Measurements from ENCODE around the gene GKN1.
"Not testable (repeated sequence)": the region's sequence is repeated elsewhere in the genome, so short reads cannot be mapped to it uniquely, and the experiment has no call there.

The GKN1 gene

DNA sequence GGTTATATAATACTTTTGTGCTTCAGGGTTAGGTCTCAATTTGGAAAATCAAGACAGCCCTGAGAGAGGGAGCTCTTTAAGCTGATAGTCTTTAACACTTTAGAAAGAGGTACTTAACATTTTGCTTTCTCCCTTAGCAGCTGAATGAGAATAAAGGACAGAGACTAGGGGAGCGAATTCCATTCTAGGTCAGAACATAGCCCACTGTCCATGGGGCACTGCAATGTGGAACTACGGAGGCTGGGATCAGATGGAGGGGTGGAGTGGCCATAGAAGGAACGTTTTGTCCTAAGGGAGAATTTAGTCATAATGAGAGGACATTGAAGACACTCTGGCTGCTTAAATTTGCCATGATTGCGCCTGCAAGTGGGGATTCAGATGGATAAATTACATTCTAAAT lies 22.5 kb upstream of the GKN1 start:
- DNase-seq (ENCODE audit: low spot score) = no peak
- TF ChIP-seq, protein P1, sequence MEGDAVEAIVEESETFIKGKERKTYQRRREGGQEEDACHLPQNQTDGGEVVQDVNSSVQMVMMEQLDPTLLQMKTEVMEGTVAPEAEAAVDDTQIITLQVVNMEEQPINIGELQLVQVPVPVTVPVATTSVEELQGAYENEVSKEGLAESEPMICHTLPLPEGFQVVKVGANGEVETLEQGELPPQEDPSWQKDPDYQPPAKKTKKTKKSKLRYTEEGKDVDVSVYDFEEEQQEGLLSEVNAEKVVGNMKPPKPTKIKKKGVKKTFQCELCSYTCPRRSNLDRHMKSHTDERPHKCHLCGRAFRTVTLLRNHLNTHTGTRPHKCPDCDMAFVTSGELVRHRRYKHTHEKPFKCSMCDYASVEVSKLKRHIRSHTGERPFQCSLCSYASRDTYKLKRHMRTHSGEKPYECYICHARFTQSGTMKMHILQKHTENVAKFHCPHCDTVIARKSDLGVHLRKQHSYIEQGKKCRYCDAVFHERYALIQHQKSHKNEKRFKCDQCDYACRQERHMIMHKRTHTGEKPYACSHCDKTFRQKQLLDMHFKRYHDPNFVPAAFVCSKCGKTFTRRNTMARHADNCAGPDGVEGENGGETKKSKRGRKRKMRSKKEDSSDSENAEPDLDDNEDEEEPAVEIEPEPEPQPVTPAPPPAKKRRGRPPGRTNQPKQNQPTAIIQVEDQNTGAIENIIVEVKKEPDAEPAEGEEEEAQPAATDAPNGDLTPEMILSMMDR (IDR thresholded peaks at IDR 0.05; ENCODE audit: extremely low read depth, insufficient read depth, missing control alignments) = no peak
- in situ Hi-C loops (cut with MboI; ENCODE audit: low pct_unique_long_range_greater_than_20kb, low sequenced_read_pairs, unreplicated experiment) = no loop called here

DNA sequence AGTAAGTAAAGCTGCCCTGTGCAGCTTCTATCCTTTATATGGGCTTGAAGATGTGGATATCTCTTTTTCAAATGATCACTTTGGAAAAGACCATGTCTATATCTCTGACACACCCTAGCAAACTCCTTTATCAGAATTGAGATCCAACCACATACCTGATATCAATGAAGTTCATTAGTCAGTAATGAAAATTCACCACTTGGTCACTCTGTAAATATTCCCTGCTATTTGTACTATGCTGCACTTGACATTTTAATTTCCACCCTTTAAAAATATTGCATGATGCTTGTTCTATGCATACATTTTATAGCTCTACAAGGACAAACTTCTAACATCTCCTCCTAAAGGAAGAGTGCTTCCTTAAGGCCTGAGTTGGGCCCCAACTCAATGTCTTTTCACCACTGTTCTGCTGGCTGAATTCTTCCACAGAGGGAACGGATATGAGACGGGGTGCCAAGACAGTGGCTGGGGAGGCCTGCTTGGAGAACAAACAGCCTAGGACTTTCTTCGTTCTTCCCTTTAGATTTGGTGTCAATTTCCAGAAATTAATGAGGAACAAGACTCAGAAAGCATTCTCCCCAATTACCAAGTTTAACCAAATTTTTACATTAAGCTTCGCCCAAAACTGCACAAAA lies 21.4 kb upstream of the GKN1 start, which contains the start of gene GKN2:
TSS of gene GKN2 (minus strand) at position 7 of the 635 bp plus-strand sequence. CDS start 32 bp downstream, outside the sequence.
- DNase-seq (ENCODE audit: low spot score) = no peak
- in situ Hi-C loops (cut with MboI; ENCODE audit: low pct_unique_long_range_greater_than_20kb, low sequenced_read_pairs, unreplicated experiment) = no loop called here
- TF ChIP-seq, protein P1 (IDR thresholded peaks at IDR 0.05; ENCODE audit: extremely low read depth, insufficient read depth, missing control alignments) = no peak

DNA sequence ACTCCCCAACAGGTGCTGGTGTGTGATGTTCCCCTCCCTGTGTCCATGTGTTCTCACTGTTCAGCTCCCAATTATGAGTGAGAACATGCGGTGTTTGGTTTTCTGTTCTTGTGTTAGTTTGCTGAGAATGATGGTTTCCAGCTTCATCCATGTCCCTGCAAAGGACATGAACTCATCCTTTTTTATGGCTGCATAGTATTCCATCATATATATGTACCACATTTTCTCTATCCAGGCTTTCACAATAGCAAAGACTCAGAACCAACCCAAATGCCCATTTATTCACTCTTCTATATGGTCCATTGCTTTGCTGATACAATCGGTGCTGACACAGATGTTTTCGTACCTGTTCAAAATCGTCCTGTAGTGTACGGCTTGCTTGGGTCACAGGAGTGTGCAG lies 19.0 kb upstream of the GKN1 start:
- in situ Hi-C loops (cut with MboI; ENCODE audit: low pct_unique_long_range_greater_than_20kb, low sequenced_read_pairs, unreplicated experiment); DNase-seq (ENCODE audit: low spot score): not testable (repeated sequence)

DNA sequence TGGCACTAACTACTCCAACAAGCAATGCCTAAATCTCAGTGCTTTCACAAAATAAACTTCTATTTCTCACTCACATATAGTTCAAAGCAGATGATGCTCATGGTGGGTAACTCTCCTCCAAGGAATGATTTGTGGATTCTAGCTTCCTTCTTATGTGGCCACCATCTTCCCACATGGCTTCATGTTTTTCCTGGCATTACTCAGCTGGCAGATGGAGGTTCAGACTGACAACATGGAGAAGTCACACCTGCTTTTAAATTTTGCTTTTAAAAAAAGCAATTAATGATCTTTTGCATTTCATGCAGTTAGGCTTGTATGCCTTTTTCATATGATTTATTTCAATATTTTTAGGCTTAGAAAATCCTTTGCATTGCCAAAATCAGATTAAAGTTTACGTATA lies 15.4 kb upstream of the GKN1 start:
- TF ChIP-seq, protein P1 (IDR thresholded peaks at IDR 0.05; ENCODE audit: extremely low read depth, insufficient read depth, missing control alignments) = no peak
- DNase-seq (ENCODE audit: low spot score) = no peak
- in situ Hi-C loops (cut with MboI; ENCODE audit: low pct_unique_long_range_greater_than_20kb, low sequenced_read_pairs, unreplicated experiment) = no loop called here

DNA sequence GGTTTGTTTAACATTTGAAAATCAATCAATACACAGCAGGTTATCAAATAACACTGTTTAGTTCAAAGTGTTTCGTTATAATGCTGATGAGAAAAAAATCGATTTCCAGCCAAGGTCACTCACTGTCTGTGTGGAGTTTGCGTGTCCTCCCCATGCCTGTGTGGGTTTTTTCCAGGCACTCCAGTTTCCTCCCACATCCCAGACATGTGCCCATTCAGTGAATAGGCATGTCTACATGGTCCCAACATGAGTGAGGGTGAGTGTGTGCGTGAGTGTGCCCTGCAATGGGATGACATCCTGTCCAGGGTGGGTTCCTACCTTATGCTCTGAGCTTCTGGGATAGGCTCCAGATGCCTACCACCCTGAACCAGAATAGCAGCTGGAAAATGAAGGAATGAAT lies 13.1 kb upstream of the GKN1 start:
- TF ChIP-seq, protein P1 (IDR thresholded peaks at IDR 0.05; ENCODE audit: extremely low read depth, insufficient read depth, missing control alignments) = no peak
- no peak for DNase-seq (ENCODE audit: low spot score)
- in situ Hi-C loops (cut with MboI; ENCODE audit: low pct_unique_long_range_greater_than_20kb, low sequenced_read_pairs, unreplicated experiment) = no loop called here

DNA sequence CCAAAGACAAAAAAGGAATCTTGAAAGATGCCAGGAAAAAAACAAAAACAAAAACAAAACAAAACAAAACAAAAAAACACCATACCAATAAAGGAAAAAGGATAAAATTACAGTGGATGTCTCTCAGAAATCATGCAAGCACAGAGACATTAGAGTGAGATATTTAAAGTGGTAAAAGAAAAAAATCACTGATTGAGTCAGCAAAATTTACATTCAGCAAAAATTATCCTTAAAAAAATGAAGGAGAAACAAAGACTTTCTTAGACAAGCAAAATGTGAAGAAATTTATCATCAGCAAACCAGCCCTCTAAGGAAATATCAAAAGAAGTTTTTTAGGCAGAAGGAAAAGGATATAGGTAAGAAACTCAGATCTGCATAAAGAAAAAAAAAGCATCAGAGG lies 10.2 kb upstream of the GKN1 start:
- in situ Hi-C loops (cut with MboI; ENCODE audit: low pct_unique_long_range_greater_than_20kb, low sequenced_read_pairs, unreplicated experiment) = no loop called here
- no peak for DNase-seq (ENCODE audit: low spot score)
- TF ChIP-seq, protein P1 (IDR thresholded peaks at IDR 0.05; ENCODE audit: extremely low read depth, insufficient read depth, missing control alignments) = no peak

DNA sequence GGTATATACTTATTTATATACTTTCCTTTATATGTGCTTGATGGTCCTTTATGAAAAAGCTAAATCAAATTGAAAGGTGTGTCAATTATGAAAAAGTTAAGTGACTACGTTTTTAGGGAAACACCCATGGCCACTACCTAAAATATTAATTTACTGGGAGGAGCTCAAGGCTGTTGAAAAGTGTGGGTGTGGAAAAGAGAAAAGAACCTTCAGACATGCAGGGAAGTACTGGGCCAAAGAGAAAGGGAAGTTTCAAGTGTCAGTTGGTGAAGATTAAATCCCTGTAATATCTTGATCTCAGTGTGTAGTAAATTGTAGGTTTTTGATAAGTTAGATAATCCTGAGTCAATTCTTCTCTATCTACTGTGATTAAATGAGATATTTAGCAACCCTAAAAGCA lies 6.2 kb upstream of the GKN1 start:
- in situ Hi-C loops (cut with MboI; ENCODE audit: low pct_unique_long_range_greater_than_20kb, low sequenced_read_pairs, unreplicated experiment) = no loop called here
- TF ChIP-seq, protein P1 (IDR thresholded peaks at IDR 0.05; ENCODE audit: extremely low read depth, insufficient read depth, missing control alignments) = no peak
- no peak for DNase-seq (ENCODE audit: low spot score)
